H1 (cell line): ENCODE data around the gene ATP5MC2. TPM values are rescaled to one million over a fixed set of nuclear protein-coding genes. Genes with fewer than 3 reads are reported as not detected.

Experiments used
- ATF2 ChIP-seq: IDR thresholded peaks from 2 replicates; pipeline ENCODE4 v1.6.1; 2012; ENCODE audit warnings: low read length, inconsistent platforms
- EP300 ChIP-seq, 2 experiments: IDR thresholded peaks; 1 replicate in 1 of 2; 2 replicates in 1 of 2; pipeline ENCODE4 v1.6.1; 2011 to 2012; ENCODE audit warnings: low read depth in 2 of 2, low read length in 2 of 2, mild to moderate bottlenecking in 2 of 2, borderline replicate concordance in 1 of 2, inconsistent platforms in 1 of 2, moderate library complexity in 1 of 2
- HDAC2 ChIP-seq, 2 experiments: fragments of 300-600 bp in 1 of 2; sonication (generic) in 1 of 2; IDR thresholded peaks; 2 replicates each; pipeline ENCODE4 v1.6.1; 2011 to 2012; ENCODE audit warnings: low read depth in 2 of 2, low read length in 2 of 2, mild to moderate bottlenecking in 2 of 2, moderate library complexity in 2 of 2, borderline replicate concordance in 1 of 2, inconsistent platforms in 1 of 2
- POLR2AphosphoS5 ChIP-seq: IDR thresholded peaks from 2 replicates; pipeline ENCODE4 v1.6.1; 2011; ENCODE audit warnings: low read depth, low read length
- TAF1 ChIP-seq: IDR thresholded peaks from 2 replicates; pipeline ENCODE4 v1.6.1; 2011; ENCODE audit warnings: mild to moderate bottlenecking, low read depth, low read length
- polyA plus RNA-seq, 7 experiments: library from polyadenylated mRNA; depleted of rRNA in 3 of 7; stranded (reverse) in 5 of 7; unstranded in 2 of 7; fragments of >200 nt in 5 of 7; fragments of 200-250 nt in 2 of 7; gene quantifications; 1 replicate in 5 of 7; 2 replicates in 1 of 7; 4 replicates in 1 of 7; pipeline versions ENCODE4 v1.2.1 to v1.2.3, GENCODE V29; 2011 to 2013; ENCODE audit warnings: missing spikeins in 2 of 7, mixed read lengths in 2 of 7
- total RNA-seq: library from RNA; stranded (reverse); fragmentation: NEBNext Ultra II Directional; extraction: Animal tissue kit (Norgen Biotek cat#: 25700); gene quantifications from 2 replicates; pipeline ENCODE4 v1.2.1, GENCODE V29; 2021

The ATP5MC2 gene
- total and polyA plus RNA-seq, 2 of the 8 experiments (the other 6 are each of a cell fraction or from before 2014, with no cell fraction given) = 408 to 952 TPM

GRCh38 chr12:53686436-53686835 is 10.6 kb upstream of the ATP5MC2 start (continued):
- TF ChIP-seq POLR2AphosphoS5 (no peak), HDAC2 (IDR thresholded peaks at IDR 0.05; ENCODE audit: borderline replicate concordance in 1 of 2, low read depth in 2 of 2, low read length in 2 of 2) (no peak), TAF1 (no peak), ATF2 (no peak), EP300 (IDR thresholded peaks at IDR 0.05; ENCODE audit: borderline replicate concordance in 1 of 2, low read depth in 2 of 2, low read length in 2 of 2) (no peak)
